ENCODE data around the gene ATXN7L3. TPM values are rescaled to one million over a fixed set of nuclear protein-coding genes. Genes with fewer than 3 reads are reported as not detected.

The ATXN7L3 gene
- total RNA-seq, 5 donors from 2014 or later (not counting 1 experiment from before 2014, with no cell fraction given): 101 to 130 (median 125) TPM

DNA sequence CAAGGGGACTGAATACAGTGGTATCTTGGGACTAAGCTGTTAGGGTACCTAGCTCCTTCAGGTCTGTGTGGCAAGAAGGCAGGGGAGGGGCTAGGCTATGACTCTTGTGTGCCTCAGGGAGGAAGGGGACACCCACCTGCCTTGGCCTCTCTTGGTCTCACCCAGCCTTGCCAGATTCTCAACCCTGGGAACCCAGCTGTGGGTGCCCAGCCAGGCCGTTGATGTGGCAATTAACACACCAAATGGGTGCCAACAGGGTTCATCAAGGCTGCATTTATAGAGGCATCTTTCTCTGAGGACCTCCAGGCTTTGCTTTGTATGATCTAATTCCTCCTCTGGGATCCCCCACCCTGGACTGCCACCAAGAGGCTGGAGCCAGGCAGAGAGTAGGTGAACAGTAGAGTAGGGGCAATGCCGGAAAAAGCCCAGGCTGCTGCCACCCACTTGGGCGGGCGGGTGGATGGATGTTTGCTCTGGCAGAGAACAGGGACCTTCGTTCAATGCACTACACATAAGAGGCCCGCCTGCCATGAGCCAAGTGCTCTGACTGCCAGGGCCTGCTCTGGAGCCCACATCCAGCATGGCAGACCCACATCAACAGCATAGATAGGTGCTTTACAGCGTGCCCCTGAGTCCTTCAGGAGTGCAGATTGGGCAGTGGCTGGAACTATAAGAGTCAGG is 32.4 kb downstream of the ATXN7L3 start:
- no peak for ATAC-seq (replicated peaks in 1 of 4)
- no peaks in the 10 kb centered on the region for H3K9me3 Mint-ChIP-seq
- H3K27me3 Mint-ChIP-seq: no peaks in the 10 kb centered on the region
- Histone ChIP-seq H3K27ac (ENCODE audit: low read length) (no peak overlapping the region), H3K4me1 (ENCODE audit: control insufficient read depth in 1 of 2, extremely low read depth in 1 of 2, insufficient read depth in 2 of 2, low read length in 2 of 2) (peaks cover 0 to 12% of the 10 kb centered on the region in 2 experiments), H3K9me3 (no peaks in the 10 kb centered on the region), H3K4me3 (ENCODE audit: control insufficient read depth in 1 of 2, extremely low read depth in 1 of 2, low read length in 1 of 2) (no peak overlapping the region), H3K36me3 (ENCODE audit: control insufficient read depth in 2 of 2, extremely low read depth in 1 of 2, insufficient read depth in 1 of 2, low read length in 1 of 2) (no peaks in the 10 kb centered on the region), H3K27me3 (replicated peaks in 1 of 2; ENCODE audit: control insufficient read depth in 2 of 2, extremely low read depth in 1 of 2, insufficient read depth in 2 of 2, low read length in 1 of 2) (no peaks in the 10 kb centered on the region)
- H3K4me3 Mint-ChIP-seq: no peak overlapping the region
- ChIA-PET CTCF (interaction anchor here in 1 of 2 donors (0.7 to 1.3 kb wide), 2 partner anchors 18 to 223 kb away, joined by 4 read pairs; no protein-coding TSS in a partner anchor), POLR2A (interaction anchor here (0.5 to 0.7 kb wide), 3 partner anchors 19 to 894 kb away, joined by 3 to 8 read pairs (median 5); partner anchors contain the start of gene NMT1 (in 1 of the 2))
- H3K4me1 Mint-ChIP-seq: peaks cover 9 to 15% (median 13%) of the 10 kb centered on the region in 3 donors
- H3K27ac Mint-ChIP-seq: no peak overlapping the region
- no peak for DNase-seq
- 82% methylated on average over 3 of the region's 7 CpGs for WGBS (ENCODE audit: insufficient coverage)
- H3K36me3 Mint-ChIP-seq: no peaks in the 10 kb centered on the region

DNA sequence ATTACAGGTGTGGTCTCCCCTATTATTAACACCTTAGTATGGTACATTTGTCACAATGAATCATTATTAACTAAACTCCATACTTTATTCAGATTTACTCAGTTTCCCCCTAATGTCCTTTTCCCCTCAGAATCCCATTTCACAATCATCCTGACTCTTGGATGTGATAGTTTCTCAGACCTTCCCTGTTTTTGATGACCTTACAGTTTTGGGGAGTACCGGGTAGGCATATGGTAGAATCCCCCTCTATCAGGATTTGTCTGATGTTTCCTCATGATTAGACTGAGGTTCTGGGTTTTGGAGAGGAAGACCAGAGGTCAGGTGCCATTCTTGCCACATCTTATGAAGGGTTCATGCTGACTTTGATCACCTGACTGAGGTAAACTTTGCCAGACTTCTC is 35.2 kb downstream of the ATXN7L3 start:
- no peaks in the 10 kb centered on the region for H3K36me3 ChIP-seq (ENCODE audit: control insufficient read depth in 2 of 2, extremely low read depth in 1 of 2, insufficient read depth in 1 of 2, low read length in 1 of 2)
- no peak overlapping the region for H3K4me3 ChIP-seq (ENCODE audit: control insufficient read depth in 1 of 2, extremely low read depth in 1 of 2, low read length in 1 of 2)
- Mint-ChIP-seq H3K4me1 (peaks cover 11 to 15% (median 13%) of the 10 kb centered on the region in 3 donors), H3K9me3 (no peaks in the 10 kb centered on the region), H3K36me3 (no peaks in the 10 kb centered on the region), H3K27me3 (no peaks in the 10 kb centered on the region), H3K27ac (no peak overlapping the region), H3K4me3 (no peak overlapping the region)
- CTCF ChIA-PET: no interaction called here
- DNase-seq (no peak), ATAC-seq (replicated peaks in 1 of 4) (no peak)
- H3K4me1 ChIP-seq (ENCODE audit: control insufficient read depth in 1 of 2, extremely low read depth in 1 of 2, insufficient read depth in 2 of 2, low read length in 2 of 2): peaks cover 0 to 11% of the 10 kb centered on the region in 2 experiments
- H3K27ac ChIP-seq (ENCODE audit: low read length): no peak overlapping the region
- POLR2A ChIA-PET: no interaction called here
- WGBS (ENCODE audit: insufficient coverage): no CpG with 5 or more reads among the region's 1 CpG
- no peaks in the 10 kb centered on the region for H3K9me3 ChIP-seq
- H3K27me3 ChIP-seq (replicated peaks in 1 of 2; ENCODE audit: control insufficient read depth in 2 of 2, extremely low read depth in 1 of 2, insufficient read depth in 2 of 2, low read length in 1 of 2): no peaks in the 10 kb centered on the region

DNA sequence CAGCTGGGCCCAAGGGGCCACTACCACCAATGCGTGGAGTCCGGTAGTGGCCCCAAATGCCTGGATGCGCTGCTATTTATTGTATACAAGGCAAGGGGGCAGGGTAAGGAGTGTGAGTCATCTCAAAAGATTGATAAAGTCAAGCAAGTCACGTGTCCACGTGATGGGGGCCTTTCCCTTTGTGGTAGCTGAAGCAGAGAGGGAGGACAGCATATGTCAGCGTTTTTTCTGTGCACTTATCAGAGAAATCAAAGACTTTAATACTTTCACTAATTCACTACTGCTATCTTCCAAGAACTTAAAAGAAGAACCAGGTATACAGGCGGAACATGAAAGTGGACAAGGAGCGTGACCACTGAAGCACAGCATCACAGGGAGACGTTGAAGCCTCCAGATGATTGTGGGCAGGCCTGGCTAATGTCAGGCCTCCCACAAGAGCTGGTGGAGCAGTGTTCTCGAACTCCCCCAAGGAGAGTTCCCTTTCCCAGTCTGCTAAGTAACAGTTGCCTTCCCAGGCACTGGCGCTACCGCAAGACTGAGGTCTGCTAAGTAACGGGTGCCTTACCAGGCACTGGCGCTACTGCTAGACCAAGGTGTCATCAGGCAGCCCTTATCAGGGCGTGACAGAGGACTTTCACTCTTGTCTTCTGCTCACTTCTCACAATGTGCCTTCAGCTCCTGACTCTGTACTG is 40.0 kb downstream of the ATXN7L3 start:
- Mint-ChIP-seq H3K4me3 (no peak overlapping the region), H3K36me3 (no peaks in the 10 kb centered on the region), H3K9me3 (no peaks in the 10 kb centered on the region), H3K27ac (peak overlapping the region in 1 of 2 donors; percentile 70), H3K4me1 (peaks cover 0 to 6% (median 5%) of the 10 kb centered on the region in 3 donors), H3K27me3 (no peaks in the 10 kb centered on the region)
- Histone ChIP-seq H3K4me3 (ENCODE audit: control insufficient read depth in 1 of 2, extremely low read depth in 1 of 2, low read length in 1 of 2) (no peak overlapping the region), H3K9me3 (no peaks in the 10 kb centered on the region), H3K4me1 (ENCODE audit: control insufficient read depth in 1 of 2, extremely low read depth in 1 of 2, insufficient read depth in 2 of 2, low read length in 2 of 2) (peaks cover 0 to 2% of the 10 kb centered on the region in 2 experiments), H3K27ac (ENCODE audit: low read length) (no peak overlapping the region), H3K27me3 (replicated peaks in 1 of 2; ENCODE audit: control insufficient read depth in 2 of 2, extremely low read depth in 1 of 2, insufficient read depth in 2 of 2, low read length in 1 of 2) (peaks cover 0 to under 1% of the 10 kb centered on the region in 2 experiments), H3K36me3 (ENCODE audit: control insufficient read depth in 2 of 2, extremely low read depth in 1 of 2, insufficient read depth in 1 of 2, low read length in 1 of 2) (peaks cover 0 to 2% of the 10 kb centered on the region in 2 donors)
- DNase-seq (peak in 10 of 35 experiments; percentile 7 to 39 (median 18)), ATAC-seq (replicated peaks in 1 of 4) (peak; percentile 42 to 64 (median 56))
- WGBS (ENCODE audit: insufficient coverage): 77% methylated on average over 9 of the region's 15 CpGs
- POLR2A ChIA-PET: no interaction called here
- CTCF ChIA-PET: no interaction called here

DNA sequence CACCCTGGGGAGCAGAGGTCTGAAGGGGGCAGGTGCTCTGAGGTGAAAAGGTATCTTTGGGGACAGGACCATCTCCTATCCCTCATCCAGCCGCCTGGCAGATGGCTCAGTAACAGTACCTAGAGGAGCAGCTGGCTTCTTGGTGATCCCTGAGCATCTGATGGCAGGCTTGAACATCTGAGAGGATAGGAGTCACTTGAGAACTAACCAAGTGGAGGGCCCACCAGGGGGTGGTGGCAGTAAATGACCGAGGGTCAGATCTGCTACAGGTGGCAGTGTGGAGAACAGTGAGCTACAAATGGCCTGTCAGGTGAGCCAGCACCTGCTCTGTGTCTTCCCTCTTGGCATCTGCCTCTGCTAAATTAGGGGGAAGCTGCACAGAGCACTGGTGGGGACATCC is 44.2 kb downstream of the ATXN7L3 start:
- no peak overlapping the region for H3K27ac ChIP-seq (ENCODE audit: low read length)
- no peaks in the 10 kb centered on the region for H3K9me3 ChIP-seq
- H3K27me3 Mint-ChIP-seq: no peaks in the 10 kb centered on the region
- peaks cover 0 to 6% (median 5%) of the 10 kb centered on the region in 3 donors for H3K4me1 Mint-ChIP-seq
- no peak for DNase-seq
- POLR2A ChIA-PET: no interaction called here
- peaks cover 0 to 2% of the 10 kb centered on the region in 2 experiments for H3K27me3 ChIP-seq (replicated peaks in 1 of 2; ENCODE audit: control insufficient read depth in 2 of 2, extremely low read depth in 1 of 2, insufficient read depth in 2 of 2, low read length in 1 of 2)
- H3K4me3 Mint-ChIP-seq: no peak overlapping the region
- no peaks in the 10 kb centered on the region for H3K9me3 Mint-ChIP-seq
- CTCF ChIA-PET: no interaction called here
- H3K4me3 ChIP-seq (ENCODE audit: control insufficient read depth in 1 of 2, extremely low read depth in 1 of 2, low read length in 1 of 2): no peak overlapping the region
- peaks cover 0 to 2% of the 10 kb centered on the region in 2 experiments for H3K4me1 ChIP-seq (ENCODE audit: control insufficient read depth in 1 of 2, extremely low read depth in 1 of 2, insufficient read depth in 2 of 2, low read length in 2 of 2)
- 100% methylated on average over 1 of the region's 2 CpGs for WGBS (ENCODE audit: insufficient coverage)
- no peak overlapping the region for H3K27ac Mint-ChIP-seq
- no peak for ATAC-seq (replicated peaks in 1 of 4)
- H3K36me3 ChIP-seq (ENCODE audit: control insufficient read depth in 2 of 2, extremely low read depth in 1 of 2, insufficient read depth in 1 of 2, low read length in 1 of 2): peaks cover 0 to 4% of the 10 kb centered on the region in 2 donors
- no peaks in the 10 kb centered on the region for H3K36me3 Mint-ChIP-seq

DNA sequence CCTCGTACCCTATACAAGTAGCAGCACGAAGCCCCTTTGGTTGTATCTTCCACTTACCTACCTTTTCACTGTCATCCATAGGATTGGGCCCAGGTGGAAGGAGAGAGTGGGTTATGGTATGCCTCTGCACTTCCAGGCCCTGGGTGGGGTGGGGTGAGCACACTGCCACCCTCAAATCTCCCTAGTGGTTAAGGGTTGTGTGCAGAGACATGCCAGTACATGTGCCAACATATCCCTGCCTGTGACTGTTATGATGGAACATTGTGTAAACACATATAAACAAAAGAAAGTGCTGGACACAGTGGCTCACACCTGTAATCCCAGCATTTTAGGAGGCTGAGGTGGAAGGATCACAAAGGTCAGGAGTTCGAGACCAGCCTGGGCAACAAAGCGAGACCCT is 46.8 kb downstream of the ATXN7L3 start:
- CTCF ChIA-PET: no interaction called here
- no peaks in the 10 kb centered on the region for H3K4me1 ChIP-seq (ENCODE audit: control insufficient read depth in 1 of 2, extremely low read depth in 1 of 2, insufficient read depth in 2 of 2, low read length in 2 of 2)
- peaks cover 0 to 4% (median 0%) of the 10 kb centered on the region in 3 donors for H3K4me1 Mint-ChIP-seq
- ATAC-seq (replicated peaks in 1 of 4): no peak
- WGBS (ENCODE audit: insufficient coverage): no CpG with 5 or more reads among the region's 4 CpGs
- H3K4me3 Mint-ChIP-seq: no peak overlapping the region
- no peak overlapping the region for H3K27ac Mint-ChIP-seq
- no peaks in the 10 kb centered on the region for H3K9me3 ChIP-seq
- H3K9me3 Mint-ChIP-seq: no peaks in the 10 kb centered on the region
- POLR2A ChIA-PET: no interaction called here
- peaks cover 0 to 2% of the 10 kb centered on the region in 2 experiments for H3K27me3 ChIP-seq (replicated peaks in 1 of 2; ENCODE audit: control insufficient read depth in 2 of 2, extremely low read depth in 1 of 2, insufficient read depth in 2 of 2, low read length in 1 of 2)
- peaks cover 0 to 4% of the 10 kb centered on the region in 2 donors for H3K36me3 ChIP-seq (ENCODE audit: control insufficient read depth in 2 of 2, extremely low read depth in 1 of 2, insufficient read depth in 1 of 2, low read length in 1 of 2)
- H3K27me3 Mint-ChIP-seq: no peaks in the 10 kb centered on the region
- DNase-seq: no peak
- no peak overlapping the region for H3K4me3 ChIP-seq (ENCODE audit: control insufficient read depth in 1 of 2, extremely low read depth in 1 of 2, low read length in 1 of 2)
- no peaks in the 10 kb centered on the region for H3K36me3 Mint-ChIP-seq
- H3K27ac ChIP-seq (ENCODE audit: low read length): no peak overlapping the region

DNA sequence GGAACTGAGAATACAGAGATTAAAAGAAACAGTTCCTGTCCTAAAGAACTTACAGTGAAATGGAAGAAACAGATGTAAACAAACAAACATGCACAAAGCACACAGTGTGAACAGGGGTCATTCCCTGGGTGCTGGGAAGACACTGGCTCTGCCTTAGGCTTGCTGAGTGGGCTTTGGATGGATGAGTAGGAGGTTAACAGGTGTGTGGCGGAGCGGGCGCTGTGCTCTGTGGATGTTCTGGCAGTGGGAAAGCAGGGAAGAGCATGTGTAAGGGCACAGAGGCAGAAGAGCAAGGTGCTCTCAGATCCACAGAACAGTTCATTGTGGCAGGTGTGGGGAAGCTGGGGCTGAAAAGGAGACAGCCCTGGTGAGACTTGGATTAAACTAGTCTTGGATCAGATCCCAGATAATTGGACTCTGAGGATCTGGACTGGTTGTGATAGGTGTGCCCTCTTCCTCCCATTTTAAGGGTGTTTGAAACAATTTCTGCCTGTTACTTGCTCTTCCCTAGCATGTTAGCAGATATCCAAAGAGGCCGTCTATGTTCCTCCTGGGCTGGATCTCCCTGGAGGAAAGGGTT is 49.8 kb downstream of the ATXN7L3 start:
- POLR2A ChIA-PET: no interaction called here
- no peak overlapping the region for H3K4me3 Mint-ChIP-seq

More for the DNA sequence above, 49.8 kb downstream of the ATXN7L3 start:
- Mint-ChIP-seq H3K27ac (no peak overlapping the region), H3K27me3 (no peaks in the 10 kb centered on the region), H3K4me1 (peaks cover 0 to 4% (median 0%) of the 10 kb centered on the region in 3 donors), H3K9me3 (no peaks in the 10 kb centered on the region), H3K36me3 (no peaks in the 10 kb centered on the region)
- DNase-seq (no peak), ATAC-seq (replicated peaks in 1 of 4) (no peak)
- Histone ChIP-seq H3K27ac (ENCODE audit: low read length) (no peak overlapping the region), H3K4me1 (ENCODE audit: control insufficient read depth in 1 of 2, extremely low read depth in 1 of 2, insufficient read depth in 2 of 2, low read length in 2 of 2) (no peaks in the 10 kb centered on the region), H3K4me3 (ENCODE audit: control insufficient read depth in 1 of 2, extremely low read depth in 1 of 2, low read length in 1 of 2) (no peak overlapping the region), H3K9me3 (no peaks in the 10 kb centered on the region), H3K27me3 (replicated peaks in 1 of 2; ENCODE audit: control insufficient read depth in 2 of 2, extremely low read depth in 1 of 2, insufficient read depth in 2 of 2, low read length in 1 of 2) (peaks cover 0 to 2% of the 10 kb centered on the region in 2 experiments), H3K36me3 (ENCODE audit: control insufficient read depth in 2 of 2, extremely low read depth in 1 of 2, insufficient read depth in 1 of 2, low read length in 1 of 2) (peaks cover 0 to 3% of the 10 kb centered on the region in 2 donors)
- WGBS (ENCODE audit: insufficient coverage): 100% methylated on average over 3 of the region's 4 CpGs
- CTCF ChIA-PET: no interaction called here
